GM21515 (cell line): ENCODE data around the gene AFM.
A peak's percentile ranks its signal among the peaks of the same experiment; 100 is the strongest.
"Not testable (repeated sequence)": the region's sequence is repeated elsewhere in the genome, so short reads cannot be mapped to it uniquely, and the experiment has no call there.

Experiments
- ATAC-seq: cut with Tn5 transposase; IDR thresholded peaks from one replicate; pipeline ENCODE4 v1.9.1; 2021; ENCODE audit not compliant: unreplicated experiment

The AFM gene

DNA sequence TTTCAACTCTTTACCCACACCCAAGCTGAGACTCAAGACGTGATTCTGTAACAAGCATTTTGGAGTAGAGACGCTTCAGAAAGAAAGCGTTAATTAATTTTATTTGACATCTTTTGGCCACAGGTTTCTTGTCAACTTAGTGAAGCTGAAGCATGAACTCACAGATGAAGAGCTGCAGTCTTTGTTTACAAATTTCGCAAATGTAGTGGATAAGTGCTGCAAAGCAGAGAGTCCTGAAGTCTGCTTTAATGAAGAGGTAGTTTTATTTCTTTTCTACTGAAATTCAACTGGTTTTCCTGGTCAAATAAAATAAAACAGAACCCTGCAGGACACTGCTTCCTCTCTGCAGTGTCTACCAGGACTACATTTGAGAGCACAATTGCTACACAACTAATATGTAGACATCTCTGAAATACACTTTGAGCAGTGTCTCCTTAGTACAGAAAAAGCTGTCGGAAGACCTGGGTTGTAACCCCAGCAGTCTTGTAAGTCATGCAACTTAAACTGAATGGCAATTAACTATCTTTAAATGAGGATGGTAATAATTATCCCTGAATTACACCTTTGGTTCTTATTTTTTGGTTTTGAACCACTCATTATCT, 20.2 kb downstream of the AFM start:
- ATAC-seq, result no peak

DNA sequence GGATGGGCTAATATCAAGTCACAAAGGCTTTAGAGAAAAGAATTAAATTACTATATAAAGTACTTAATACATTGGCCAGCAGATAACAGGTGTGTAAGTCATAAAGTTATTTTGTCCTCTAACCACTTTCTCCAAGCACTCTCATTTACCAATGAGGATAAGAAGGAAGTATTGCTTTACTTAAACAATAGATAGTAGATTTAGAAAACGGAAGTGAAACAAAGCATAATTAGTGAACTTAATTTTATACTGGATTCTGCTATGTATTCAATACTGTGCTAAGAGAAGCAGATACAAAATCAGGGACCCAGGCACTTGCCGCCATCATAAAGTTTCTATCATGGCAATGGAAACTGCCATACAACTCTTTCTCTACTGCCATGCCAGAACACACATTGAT, 24.0 kb downstream of the AFM start:
- no peak for ATAC-seq

DNA sequence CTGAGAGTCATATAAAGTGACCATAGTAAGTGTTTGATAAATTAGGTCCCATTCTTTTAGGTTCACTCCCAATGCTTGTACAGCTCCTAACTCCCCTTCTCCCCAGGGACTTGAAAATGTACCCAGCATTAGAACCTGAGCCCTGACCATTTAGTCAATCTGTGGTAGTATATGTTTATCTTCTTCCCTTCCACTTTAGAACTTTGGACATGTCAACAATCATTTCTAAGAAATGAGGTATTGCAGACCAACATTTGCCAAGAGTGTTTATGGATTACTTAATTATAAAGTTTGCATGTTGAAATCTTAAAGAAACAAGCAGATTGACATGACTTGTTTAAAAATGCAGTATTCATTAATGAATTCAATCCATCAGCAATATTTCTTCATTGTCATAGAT, 26.0 kb downstream of the AFM start:
- ATAC-seq, result no peak

DNA sequence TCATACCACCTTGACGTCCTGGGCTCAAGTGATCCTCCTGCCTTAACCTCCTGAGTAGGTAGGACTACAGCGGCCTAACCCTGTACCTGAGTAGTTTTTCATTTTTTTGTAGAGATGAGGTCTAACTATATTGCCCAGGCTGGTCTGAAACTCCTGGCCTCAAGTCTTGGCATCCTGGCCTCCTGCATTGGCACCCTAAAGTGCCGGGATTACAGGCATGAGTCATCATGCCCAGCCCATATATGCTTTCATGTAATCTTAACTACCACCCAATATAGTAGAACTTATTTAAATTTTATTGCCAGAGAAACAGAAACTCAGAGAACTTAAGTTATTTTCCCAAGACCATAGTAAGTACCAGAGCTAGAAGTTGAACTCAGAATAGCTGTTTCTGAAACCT, 27.1 kb downstream of the AFM start:
- no peak for ATAC-seq

DNA sequence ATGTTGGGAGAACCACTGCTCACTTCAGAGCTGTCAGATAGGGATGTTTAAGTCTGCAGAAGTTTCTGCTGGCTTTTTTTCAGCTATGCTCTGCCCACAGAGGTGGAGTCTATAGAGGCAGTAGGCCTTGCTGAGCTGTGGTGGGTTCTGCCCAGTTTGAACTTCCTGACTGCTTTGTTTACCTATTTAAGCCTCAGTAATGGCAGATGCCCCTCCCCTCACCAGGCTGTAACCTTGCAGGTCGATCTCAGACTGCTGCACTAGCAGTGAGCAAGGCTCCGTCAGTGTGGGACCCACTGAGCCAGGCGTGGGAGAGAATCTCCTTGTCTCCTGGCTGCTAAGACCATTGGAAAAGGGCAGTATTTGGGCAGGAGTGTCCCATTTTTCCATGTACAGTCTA, 36.8 kb downstream of the AFM start:
- ATAC-seq, result no peak

DNA sequence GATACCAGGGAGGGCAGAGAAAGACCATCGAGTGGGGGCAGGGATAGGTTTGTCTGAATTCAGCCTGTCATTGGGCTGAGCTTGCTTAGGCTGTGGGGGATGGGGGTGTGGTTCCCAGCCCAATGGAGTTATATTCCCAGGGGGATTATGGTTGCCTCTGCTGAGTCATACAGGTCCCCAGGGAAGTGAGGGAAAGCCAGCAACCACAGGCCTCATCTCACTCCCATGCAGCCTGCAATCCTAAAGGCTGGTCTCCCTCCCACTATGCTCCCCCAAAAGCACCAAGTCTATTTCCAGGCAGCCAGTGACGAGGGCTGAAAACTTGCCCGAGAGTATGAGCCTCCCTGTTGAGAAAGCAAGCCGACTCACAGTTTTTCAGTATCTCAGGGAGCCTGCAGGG, 39.3 kb downstream of the AFM start:
- ATAC-seq, result no peak

DNA sequence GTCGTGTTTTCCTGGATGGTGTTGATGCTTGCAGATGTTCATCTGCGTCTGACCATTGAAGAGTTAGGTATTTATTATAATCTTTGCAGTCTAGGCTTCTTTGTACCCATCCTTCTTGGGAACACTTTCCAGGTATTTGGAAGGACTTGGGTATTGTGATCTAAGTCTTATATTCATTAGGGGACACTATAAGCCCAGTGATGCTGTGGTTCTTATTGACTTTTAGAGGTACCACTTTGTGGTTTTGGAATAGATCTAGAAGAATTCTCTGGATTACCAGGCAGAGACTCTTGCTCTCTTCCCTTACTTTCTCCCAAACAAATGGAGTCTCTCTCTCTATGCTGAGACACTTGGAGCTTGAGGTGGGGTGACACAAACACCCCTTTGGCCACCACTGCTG, 41.6 kb downstream of the AFM start:
- ATAC-seq, result no peak

DNA sequence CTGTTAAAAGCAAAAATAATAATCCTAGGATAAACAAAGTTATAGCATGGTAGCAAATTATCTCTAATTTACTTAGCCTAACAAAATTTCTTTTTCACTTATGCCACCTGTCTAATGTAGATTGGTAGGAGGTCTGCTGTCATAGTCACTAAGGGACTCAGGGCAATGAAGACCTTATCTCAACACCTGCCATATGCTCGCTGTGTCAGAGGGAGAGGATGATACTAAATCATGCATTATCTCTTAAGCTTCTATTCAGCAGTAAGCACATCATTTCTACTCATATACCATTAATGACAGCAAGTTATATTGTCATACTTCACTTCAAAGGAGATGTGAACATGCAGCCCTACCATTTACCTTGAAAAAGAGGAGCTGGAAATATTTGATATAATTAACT, 44.1 kb downstream of the AFM start:
- ATAC-seq, result no peak

DNA sequence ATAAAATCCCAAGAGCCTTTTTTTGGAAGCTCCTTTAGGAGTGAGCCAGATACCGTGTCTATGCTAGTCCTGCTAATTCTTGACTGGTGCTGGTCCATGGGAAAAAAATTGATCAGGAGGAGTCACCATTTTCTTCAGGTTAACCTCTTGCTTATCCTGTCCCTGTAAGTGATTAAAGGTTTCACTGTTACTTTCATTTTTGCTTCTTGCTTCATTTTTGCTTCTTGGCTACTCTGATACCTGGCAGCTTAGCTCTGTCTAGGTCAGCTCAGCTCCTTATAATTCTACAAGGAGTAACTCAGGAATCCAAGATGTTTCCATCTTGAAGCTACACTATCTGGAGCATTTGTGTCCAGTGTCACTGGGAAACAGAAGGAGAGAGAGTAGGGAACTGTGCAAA, 45.7 kb downstream of the AFM start:
- ATAC-seq, result peak; percentile 76

DNA sequence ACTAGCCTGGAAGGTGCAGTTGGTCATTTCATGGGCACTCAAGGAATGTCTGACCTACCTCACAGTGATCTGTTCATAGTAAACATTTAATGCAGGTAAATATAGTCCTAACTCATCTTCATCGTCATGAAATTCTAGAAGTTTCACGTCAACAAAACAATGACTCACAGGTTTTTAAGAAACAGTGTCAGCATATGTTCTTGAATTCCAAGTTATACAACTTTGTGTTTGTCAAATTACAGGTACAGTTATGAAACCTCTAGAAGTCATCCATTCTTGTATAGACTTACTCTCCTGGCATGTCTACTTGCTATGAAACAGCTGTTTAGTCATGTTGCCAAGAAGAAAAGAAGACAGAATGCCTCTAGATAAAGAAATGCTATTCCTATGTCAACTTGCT, 46.6 kb downstream of the AFM start:
- no peak for ATAC-seq

DNA sequence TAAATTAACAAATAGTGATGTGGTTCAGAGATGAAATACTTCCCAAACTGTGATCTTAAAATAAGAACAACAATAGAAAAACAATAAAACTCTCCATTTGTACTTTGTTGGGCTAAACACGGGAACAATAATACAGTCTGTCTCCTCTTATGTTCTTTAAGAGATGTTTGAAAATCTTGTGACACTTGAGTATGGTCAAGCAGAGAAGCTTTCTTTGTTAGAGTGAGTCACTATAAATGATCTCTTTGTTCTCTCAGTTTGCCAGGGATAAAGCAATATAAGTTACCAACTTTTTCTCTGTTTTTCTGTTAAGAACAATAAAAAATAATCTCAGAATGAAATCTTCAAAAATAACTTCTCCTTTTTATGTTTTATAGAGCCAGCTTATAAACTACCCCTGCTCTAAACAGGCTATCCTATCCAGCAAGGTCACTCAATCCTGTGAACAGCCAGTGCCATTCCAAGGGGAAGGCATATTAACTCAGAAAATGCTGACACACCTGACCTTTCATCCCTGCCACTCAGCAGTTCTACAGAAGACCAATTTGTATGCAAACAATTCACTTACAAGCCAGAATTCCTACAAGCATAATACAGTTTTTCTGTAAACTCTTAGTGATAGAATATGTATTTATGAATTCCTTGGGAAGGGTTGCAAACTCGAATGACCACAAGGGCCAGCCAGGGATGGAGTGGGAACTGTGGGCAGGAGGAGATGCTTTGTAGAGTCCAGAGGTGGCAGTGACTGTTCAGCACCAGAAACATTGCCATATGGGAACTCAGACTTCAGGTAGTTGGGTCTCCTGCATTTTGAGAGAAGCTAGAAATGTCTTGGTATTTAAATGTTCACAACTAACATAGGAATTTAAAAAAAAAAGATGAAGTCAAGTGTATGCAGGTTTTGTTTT, 52.2 kb downstream of the AFM start:
- ATAC-seq, result no peak

DNA sequence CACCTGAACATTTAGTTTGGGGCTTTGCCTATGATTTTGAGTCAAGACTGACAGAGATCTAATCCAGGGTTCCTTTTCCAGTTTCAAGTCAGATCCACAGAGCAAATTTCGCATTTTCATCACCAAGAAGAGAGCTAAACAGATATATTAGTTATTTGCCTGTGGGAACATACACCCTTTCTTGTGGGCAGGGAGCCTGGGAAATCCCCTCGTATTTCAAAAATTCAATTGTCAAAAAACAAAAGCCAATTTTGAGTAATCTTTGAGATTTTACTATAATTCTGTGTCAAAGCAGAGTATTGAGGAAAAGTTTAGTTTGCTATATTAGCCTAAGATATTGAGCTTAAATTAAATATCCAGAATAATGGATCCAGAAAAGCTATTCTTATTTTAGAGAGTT, 56.6 kb downstream of the AFM start:
- no peak for ATAC-seq

DNA sequence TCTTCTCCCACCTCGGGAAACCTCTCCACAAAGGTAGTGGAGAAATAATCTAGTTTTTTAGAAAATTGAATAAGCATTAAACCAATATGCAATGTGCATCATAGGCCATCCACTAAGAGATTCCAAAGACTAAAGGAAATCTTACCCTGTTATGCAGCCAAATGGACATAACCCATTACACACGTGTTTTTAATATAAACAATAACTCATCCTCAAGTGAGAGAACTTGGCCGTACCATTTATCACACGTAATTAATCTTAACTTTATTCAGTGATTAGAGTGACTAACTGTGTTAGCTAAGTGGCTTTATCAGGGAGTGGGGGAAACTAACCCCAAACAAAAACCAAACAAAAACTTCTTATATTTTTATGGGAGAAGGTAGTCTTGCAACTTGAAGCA, 57.8 kb downstream of the AFM start:
- ATAC-seq, result no peak

DNA sequence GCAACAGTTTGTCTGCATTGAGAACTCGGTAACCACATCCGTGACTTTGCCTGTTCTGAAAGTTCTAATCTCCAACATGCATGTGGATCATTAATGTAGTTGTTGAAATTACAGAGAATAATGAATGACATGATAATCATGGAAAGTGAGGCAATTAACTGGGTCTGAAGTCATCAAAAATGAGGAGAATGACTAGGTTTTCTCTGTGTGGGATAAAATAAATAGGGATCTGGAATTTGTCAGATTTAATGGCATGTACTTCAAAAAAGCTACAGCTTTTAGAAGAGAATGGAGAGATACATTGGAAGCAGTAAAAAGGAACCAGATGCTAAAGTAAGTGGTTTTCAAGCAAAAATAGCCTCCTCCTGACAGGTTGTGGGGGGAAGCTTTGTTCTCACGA, 59.3 kb downstream of the AFM start:
- no peak for ATAC-seq

DNA sequence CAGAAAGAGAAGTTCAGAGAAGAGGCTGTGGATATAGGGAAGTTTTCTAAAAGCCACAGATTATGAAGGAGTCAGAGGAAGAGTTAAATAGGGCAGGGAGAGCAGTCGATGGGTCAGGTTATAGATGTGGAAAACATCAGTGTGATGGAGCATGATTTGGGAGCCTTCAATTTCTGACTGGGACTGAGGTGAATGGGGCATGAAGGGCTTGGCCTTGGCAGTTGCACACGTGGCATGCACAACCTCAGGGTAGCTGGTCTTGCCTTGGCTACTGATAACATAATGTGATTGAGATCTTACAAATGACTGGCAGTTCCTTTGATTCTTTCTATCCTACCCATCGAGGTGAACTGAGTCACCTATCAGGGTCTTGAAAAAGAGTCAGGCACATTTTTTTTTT, 59.7 kb downstream of the AFM start:
- no peak for ATAC-seq

DNA sequence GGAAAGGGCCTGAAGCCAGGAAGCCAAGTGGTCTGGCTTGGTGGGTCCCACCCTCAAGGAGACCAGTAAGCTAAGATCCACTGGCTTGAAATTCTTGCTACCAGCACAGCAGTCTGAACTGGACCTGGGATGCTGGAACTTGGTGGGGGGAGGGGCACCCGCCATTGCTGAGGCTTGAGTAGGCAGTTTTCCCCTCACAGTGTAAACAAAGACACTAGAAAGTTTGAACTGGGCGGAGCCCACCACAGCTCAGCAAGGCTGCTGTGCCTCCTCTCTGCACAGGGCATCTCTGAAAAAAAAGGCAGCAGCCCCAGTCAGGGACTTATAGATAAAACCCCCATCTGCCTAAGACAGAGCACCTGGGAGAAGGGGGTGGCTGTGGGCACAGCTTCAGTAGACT, 63.1 kb downstream of the AFM start:
- no peak for ATAC-seq

DNA sequence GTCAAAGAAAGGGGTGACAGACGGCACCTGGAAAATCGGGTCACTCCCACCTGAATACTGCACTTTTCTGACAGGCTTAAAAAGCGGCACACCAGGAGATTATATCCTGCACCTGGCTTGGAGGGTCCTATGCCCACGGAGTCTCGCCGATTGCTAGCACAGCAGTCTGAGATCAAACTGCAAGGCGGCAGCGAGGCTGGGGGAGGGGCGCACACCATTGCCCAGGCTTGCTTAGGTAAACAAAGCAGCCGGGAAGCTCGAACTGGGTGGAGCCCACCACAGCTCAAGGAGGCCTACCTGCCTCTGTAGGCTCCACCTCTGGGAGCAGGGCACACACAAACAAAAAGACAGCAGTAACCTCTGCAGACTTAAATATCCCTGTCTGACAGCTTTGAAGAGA, 69.3 kb downstream of the AFM start:
- ATAC-seq, result not testable (repeated sequence)
